ENCODE results near the gene FCHO1.

DNA sequence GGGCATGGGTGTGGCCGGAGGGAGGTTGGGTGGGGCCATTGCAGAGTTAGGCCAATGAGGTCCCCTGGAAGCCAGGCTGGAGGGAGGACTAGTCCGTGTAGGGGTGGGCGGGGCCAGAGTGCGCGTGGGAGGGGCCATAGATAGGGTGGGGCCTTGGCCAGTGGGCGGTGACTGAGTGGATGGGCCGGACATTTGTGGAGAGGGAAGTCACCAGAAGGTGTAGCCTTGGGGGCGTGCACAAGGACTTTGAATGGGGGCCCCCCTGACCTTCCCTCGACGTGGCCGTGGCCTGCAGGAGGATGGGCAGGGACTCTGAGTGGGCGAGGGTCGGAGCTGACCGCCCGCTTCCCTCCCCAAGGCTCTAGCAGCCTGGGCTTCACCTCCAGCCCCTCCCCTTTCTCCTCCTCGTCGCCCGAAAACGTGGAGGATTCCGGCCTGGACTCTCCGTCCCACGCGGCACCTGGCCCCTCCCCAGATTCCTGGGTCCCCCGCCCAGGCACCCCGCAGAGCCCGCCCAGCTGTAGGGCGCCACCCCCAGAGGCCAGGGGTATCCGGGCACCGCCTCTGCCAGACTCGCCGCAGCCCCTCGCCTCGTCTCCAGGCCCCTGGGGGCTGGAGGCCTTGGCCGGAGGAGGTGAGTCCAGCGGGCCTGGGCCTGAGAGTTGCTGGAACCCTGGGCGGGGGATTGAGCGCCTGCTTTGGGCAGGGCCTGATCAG lies 27.1 kb downstream of the FCHO1 start:
- TF ChIP-seq, protein P1, sequence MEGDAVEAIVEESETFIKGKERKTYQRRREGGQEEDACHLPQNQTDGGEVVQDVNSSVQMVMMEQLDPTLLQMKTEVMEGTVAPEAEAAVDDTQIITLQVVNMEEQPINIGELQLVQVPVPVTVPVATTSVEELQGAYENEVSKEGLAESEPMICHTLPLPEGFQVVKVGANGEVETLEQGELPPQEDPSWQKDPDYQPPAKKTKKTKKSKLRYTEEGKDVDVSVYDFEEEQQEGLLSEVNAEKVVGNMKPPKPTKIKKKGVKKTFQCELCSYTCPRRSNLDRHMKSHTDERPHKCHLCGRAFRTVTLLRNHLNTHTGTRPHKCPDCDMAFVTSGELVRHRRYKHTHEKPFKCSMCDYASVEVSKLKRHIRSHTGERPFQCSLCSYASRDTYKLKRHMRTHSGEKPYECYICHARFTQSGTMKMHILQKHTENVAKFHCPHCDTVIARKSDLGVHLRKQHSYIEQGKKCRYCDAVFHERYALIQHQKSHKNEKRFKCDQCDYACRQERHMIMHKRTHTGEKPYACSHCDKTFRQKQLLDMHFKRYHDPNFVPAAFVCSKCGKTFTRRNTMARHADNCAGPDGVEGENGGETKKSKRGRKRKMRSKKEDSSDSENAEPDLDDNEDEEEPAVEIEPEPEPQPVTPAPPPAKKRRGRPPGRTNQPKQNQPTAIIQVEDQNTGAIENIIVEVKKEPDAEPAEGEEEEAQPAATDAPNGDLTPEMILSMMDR (IDR thresholded peaks at IDR 0.05) = no peak
- TF ChIP-seq POLR2A (IDR thresholded peaks at IDR 0.05) = no peak

All from tibial nerve (tissue), 3 donors.